ENCODE results near the gene DOCK4. TPM values are rescaled to one million over a fixed set of nuclear protein-coding genes. Genes with fewer than 3 reads are reported as not detected.

DOCK4 gene
- total RNA-seq, 1 experiment from 2014 or later, result 4.9 TPM

DNA sequence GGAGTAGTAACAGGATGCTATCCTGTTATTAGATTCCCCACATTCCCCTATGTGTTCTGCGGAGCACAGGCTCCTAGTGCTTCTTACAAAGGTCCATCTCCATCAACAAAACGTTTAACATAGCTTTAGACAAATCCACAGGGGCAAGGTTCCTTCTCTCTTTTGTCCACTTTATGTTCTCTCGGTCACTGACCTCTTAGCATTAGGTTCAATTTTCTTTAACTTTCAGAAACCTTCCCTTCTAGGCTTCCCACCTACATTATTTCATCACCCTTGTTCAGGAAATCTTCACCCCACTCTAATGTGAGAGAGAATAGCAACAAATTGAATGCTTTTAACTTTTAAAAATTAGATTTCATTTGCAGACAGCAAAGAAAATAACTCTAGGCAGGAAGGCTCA is 84.9 kb downstream of the DOCK4 start:
- TF ChIP-seq CTCF (conservative IDR thresholded peaks at IDR 0.05), result no peak
- H3K27ac ChIP-seq (ENCODE audit: insufficient read length, low read depth, low read length), result no peak overlapping the region
- H3K4me1 ChIP-seq (ENCODE audit: insufficient read depth, low read length), result peaks cover 4% of the 10 kb centered on the region; the same call in 1 of the 2 replicates

More for the DNA sequence above, 84.9 kb downstream of the DOCK4 start:
- no peaks in the 10 kb centered on the region for H4K20me1 ChIP-seq (ENCODE audit: control insufficient read depth, insufficient read depth, insufficient read length)
- no peaks in the 10 kb centered on the region for H3K27me3 ChIP-seq (ENCODE audit: insufficient read depth, low read length)
- no peak overlapping the region for H3K4me2 ChIP-seq (ENCODE audit: insufficient read depth, insufficient read length, low read length)
- no peak overlapping the region for H3K9ac ChIP-seq (ENCODE audit: extremely low read depth, insufficient read length, low read length)
- H3K56ac ChIP-seq (ENCODE audit: insufficient read length, low read depth, low read length), result no peak overlapping the region
- no peaks in the 10 kb centered on the region for H3K27me3 Mint-ChIP-seq (ENCODE audit: low read depth)
- no CpG with 5 or more reads among the region's 3 CpGs for WGBS (ENCODE audit: extremely low coverage, insufficient read length, low lambda C conversion rate)
- H3K18ac ChIP-seq (ENCODE audit: insufficient read length, low read depth, low read length), result no peak overlapping the region
- no peak overlapping the region for H2AFZ ChIP-seq (ENCODE audit: low read length)
- H2BK12ac ChIP-seq (ENCODE audit: insufficient read length, low read depth, low read length), result no peak overlapping the region
- no peak overlapping the region for H3K14ac ChIP-seq (ENCODE audit: insufficient read depth, low read length)
- H3K9me3 ChIP-seq (ENCODE audit: control insufficient read depth, low read depth, low read length), result no peaks in the 10 kb centered on the region
- no peaks in the 10 kb centered on the region for H3K23me2 ChIP-seq (ENCODE audit: insufficient read length, low read depth, low read length, poor library complexity, severe bottlenecking)
- no peak overlapping the region for H3T11ph ChIP-seq (ENCODE audit: low read length)
- H3K36me3 Mint-ChIP-seq (ENCODE audit: insufficient read depth in 1 of 3, low read depth in 3 of 3), result no peaks in the 10 kb centered on the region; a peak in 1 of 7 replicates
- H2BK15ac ChIP-seq (ENCODE audit: low read depth, low read length), result no peak overlapping the region
- H2AK5ac ChIP-seq (ENCODE audit: insufficient read length, low read length), result no peak overlapping the region
- no peak overlapping the region for H2BK5ac ChIP-seq (ENCODE audit: insufficient read length, low read length)
- no peaks in the 10 kb centered on the region for H3K79me1 ChIP-seq (ENCODE audit: insufficient read depth, low read depth, low read length, poor library complexity, severe bottlenecking)
- no peak overlapping the region for H2BK120ac ChIP-seq (ENCODE audit: low read depth, low read length, poor library complexity, severe bottlenecking)
- no peak overlapping the region for H2BK20ac ChIP-seq (ENCODE audit: low read depth, low read length, poor library complexity, severe bottlenecking)
- no peak overlapping the region for H3K4me3 Mint-ChIP-seq
- H3K4ac ChIP-seq (ENCODE audit: low read depth, low read length), result no peak overlapping the region
- H4K8ac ChIP-seq (replicated peaks; ENCODE audit: insufficient read length, low read depth, low read length), result no peak overlapping the region
- no peak overlapping the region for H4K91ac ChIP-seq (ENCODE audit: insufficient read length, low read depth, low read length)
- peaks cover 4 to 9% of the 10 kb centered on the region in 2 experiments for H3K4me1 Mint-ChIP-seq
- DNase-seq, result no peak
- no peak overlapping the region for H4K5ac ChIP-seq (ENCODE audit: insufficient read length, low read depth, low read length)
- H3K27ac Mint-ChIP-seq, result 0 out of 7 replicates have a peak overlapping the region, but pooled peaks of 1 of the 3 experiments have one; percentile 1
- no peaks in the 10 kb centered on the region for H3K9me3 Mint-ChIP-seq
- H3K79me2 ChIP-seq (ENCODE audit: insufficient read depth, low read length), result no peaks in the 10 kb centered on the region
- H3K23ac ChIP-seq (ENCODE audit: insufficient read length, low read depth, low read length), result no peak overlapping the region
